H1 (cell line): ENCODE results near the gene CTNS. TPM values are rescaled to one million over a fixed set of nuclear protein-coding genes. Genes with fewer than 3 reads are reported as not detected.

Experiments used
- CTCF ChIA-PET: fragments of 300-600 bp; sonication (Branson Sonifier 250); formaldehyde crosslinking; loops from one replicate; lab custom pipeline; 2021; ENCODE audit not compliant: partially characterized antibody; lab: Charles Lee
- POLR2A ChIA-PET: fragments of 300-600 bp; sonication (Branson Sonifier 250); formaldehyde crosslinking; loops from one replicate; lab custom pipeline; 2021; ENCODE audit warnings: inconsistent platforms; ENCODE audit not compliant: partially characterized antibody; lab: Charles Lee
- DNase-seq, 2 experiments: peaks; one replicate each; pipeline versions ENCODE4 v3.0.0 to v3.0.0-alpha.2; 2010 to 2022; ENCODE audit warnings: low spot score in 2 of 2, low read depth in 1 of 2, mixed read lengths in 1 of 2
- FAIRE-seq: peaks from 2 replicates; lab custom pipeline; 2011; peaks lifted over from hg19 to GRCh38; lab: Jason Lieb, UNC
- H2AFZ ChIP-seq: 2 replicates; pipeline ENCODE4 v1.8.1; 2012; ENCODE audit warnings: low read length, inconsistent platforms
- H2AK5ac ChIP-seq: 2 replicates; pipeline ENCODE4 v1.6.1; 2013; ENCODE audit warnings: low read depth, low read length
- H2BK120ac ChIP-seq: replicated peaks from 2 replicates; pipeline ENCODE3; 2013; ENCODE audit warnings: low read depth, low read length, inconsistent platforms
- H2BK12ac ChIP-seq: 2 replicates; pipeline ENCODE4 v1.6.1; 2013; ENCODE audit warnings: low read depth, low read length
- H2BK15ac ChIP-seq: 2 replicates; pipeline ENCODE4 v1.6.1; 2013; ENCODE audit warnings: low read length
- H2BK20ac ChIP-seq: 2 replicates; pipeline ENCODE4 v1.6.1; 2013; ENCODE audit warnings: low read length
- H2BK5ac ChIP-seq: 2 replicates; pipeline ENCODE4 v1.6.1; 2013; ENCODE audit warnings: low read depth, low read length
- H3K14ac ChIP-seq: 2 replicates; pipeline ENCODE4 v1.6.1; 2013; ENCODE audit warnings: inconsistent platforms; ENCODE audit not compliant: insufficient read length
- H3K18ac ChIP-seq: 2 replicates; pipeline ENCODE4 v1.6.1; 2013; ENCODE audit warnings: low read length; ENCODE audit errors: extremely low read depth
- H3K23ac ChIP-seq: 2 replicates; pipeline ENCODE4 v1.6.1; 2013; ENCODE audit warnings: inconsistent platforms; ENCODE audit not compliant: insufficient read length
- H3K23me2 ChIP-seq: 2 replicates; pipeline ENCODE4 v1.6.1; 2013; ENCODE audit warnings: low read depth, low read length
- H3K27ac ChIP-seq: 2 replicates; pipeline ENCODE4 v1.6.1; 2011; ENCODE audit warnings: low read depth, low read length, inconsistent platforms
- H3K27me3 ChIP-seq, 4 experiments: replicated peaks in 1 of 4; 1 replicate in 1 of 4; 2 replicates in 3 of 4; pipeline versions ENCODE4 v1.6.1 to v1.8.1; 2011 to 2013; ENCODE audit warnings: low read length in 3 of 4, mild to moderate bottlenecking in 3 of 4, inconsistent platforms in 2 of 4, mixed read lengths in 2 of 4, moderate library complexity in 1 of 4; ENCODE audit not compliant: control insufficient read depth in 3 of 4, insufficient read depth in 3 of 4; ENCODE audit errors: extremely low read depth in 1 of 4
- H3K36me3 ChIP-seq, 4 experiments: 2 replicates each; pipeline versions ENCODE4 v1.6.1 to v1.8.1; 2011 to 2013; ENCODE audit warnings: mild to moderate bottlenecking in 4 of 4, low read length in 3 of 4, moderate library complexity in 2 of 4, control low read depth in 1 of 4, inconsistent platforms in 1 of 4; ENCODE audit not compliant: insufficient read depth in 4 of 4, control insufficient read depth in 2 of 4
- H3K4ac ChIP-seq: replicated peaks from 2 replicates; pipeline ENCODE3; 2013; ENCODE audit warnings: low read length, low read depth, mixed read lengths, inconsistent platforms; ENCODE audit not compliant: insufficient read length
- H3K4me1 ChIP-seq, 4 experiments: replicated peaks in 1 of 4; 1 replicate in 1 of 4; 2 replicates in 3 of 4; pipeline versions ENCODE4 v1.6.1 to v1.8.1; 2011 to 2013; ENCODE audit warnings: low read length in 3 of 4, inconsistent platforms in 2 of 4, mixed read lengths in 1 of 4; ENCODE audit not compliant: insufficient read depth in 4 of 4, control insufficient read depth in 3 of 4
- H3K4me2 ChIP-seq, 2 experiments: 2 replicates each; pipeline versions ENCODE4 v1.6.1 to v1.8.1; 2011 to 2013; ENCODE audit warnings: low read depth in 2 of 2, low read length in 2 of 2, control low read depth in 1 of 2, inconsistent platforms in 1 of 2, mild to moderate bottlenecking in 1 of 2; ENCODE audit not compliant: insufficient read depth in 1 of 2
- H3K4me3 ChIP-seq, 4 experiments: fragments of 200-600, 300-600 bp in 1 of 4; sonication (generic), shearing (Covaris generic), sonication (Bioruptor Twin) in 1 of 4; 2 replicates each; pipeline versions ENCODE4 v1.5.1 to v1.8.1; 2011 to 2016; ENCODE audit warnings: low read length in 4 of 4, low read depth in 3 of 4, control low read depth in 2 of 4, inconsistent platforms in 2 of 4, mild to moderate bottlenecking in 2 of 4, mixed read lengths in 1 of 4, moderate library complexity in 1 of 4; ENCODE audit not compliant: insufficient read depth in 2 of 4; ENCODE audit errors: extremely low read depth in 1 of 4
- H3K56ac ChIP-seq: replicated peaks from 2 replicates; pipeline ENCODE3; 2013; ENCODE audit warnings: low read depth, mild to moderate bottlenecking, mixed read lengths, low read length, inconsistent platforms; ENCODE audit not compliant: insufficient read length
- H3K79me1 ChIP-seq: 2 replicates; pipeline ENCODE4 v1.6.1; 2013; ENCODE audit warnings: low read depth, low read length, control low read depth
- H3K79me2 ChIP-seq, 2 experiments: 2 replicates each; pipeline versions ENCODE4 v1.6.1 to v1.8.1; 2012 to 2013; ENCODE audit warnings: low read length in 2 of 2, mild to moderate bottlenecking in 2 of 2, inconsistent platforms in 1 of 2; ENCODE audit not compliant: insufficient read depth in 2 of 2, control insufficient read depth in 1 of 2
- H3K9ac ChIP-seq, 4 experiments: replicated peaks in 1 of 4; 1 replicate in 1 of 4; 2 replicates in 3 of 4; pipeline versions ENCODE4 v1.6.1 to v1.8.1; 2011 to 2013; ENCODE audit warnings: low read depth in 3 of 4, low read length in 3 of 4, control low read depth in 2 of 4, mild to moderate bottlenecking in 2 of 4, moderate library complexity in 2 of 4, inconsistent platforms in 1 of 4; ENCODE audit errors: extremely low read depth in 1 of 4
- H3K9me3 ChIP-seq, 2 experiments: 2 replicates each; pipeline versions ENCODE4 v1.6.1 to v1.8.1; 2012 to 2013; ENCODE audit warnings: mild to moderate bottlenecking in 2 of 2, moderate library complexity in 2 of 2, control low read depth in 1 of 2, inconsistent platforms in 1 of 2, low read depth in 1 of 2, low read length in 1 of 2, mixed read lengths in 1 of 2; ENCODE audit not compliant: insufficient read depth in 2 of 2
- H4K20me1 ChIP-seq, 2 experiments: replicated peaks in 1 of 2; 2 replicates each; pipeline versions ENCODE3 to v1.8.1; 2011 to 2013; ENCODE audit warnings: inconsistent platforms in 2 of 2, low read length in 2 of 2, mild to moderate bottlenecking in 1 of 2; ENCODE audit not compliant: insufficient read depth in 2 of 2, control insufficient read depth in 1 of 2
- H4K5ac ChIP-seq: 2 replicates; pipeline ENCODE4 v1.6.1; 2013; ENCODE audit warnings: low read length, low read depth, mixed read lengths, inconsistent platforms; ENCODE audit not compliant: insufficient read length
- H4K8ac ChIP-seq: 2 replicates; pipeline ENCODE4 v1.8.0; 2013; ENCODE audit warnings: mild to moderate bottlenecking, moderate library complexity, low read length, inconsistent platforms; ENCODE audit not compliant: insufficient read depth; ENCODE audit errors: extremely low read depth
- H4K91ac ChIP-seq: replicated peaks from 2 replicates; pipeline ENCODE3; 2013; ENCODE audit warnings: low read length, mixed read lengths, inconsistent platforms; ENCODE audit not compliant: insufficient read length
- KDM1A ChIP-seq: fragments of 200-600, 300-600 bp; sonication (generic); IDR thresholded peaks from 2 replicates; pipeline ENCODE4 v1.7.1; 2016; ENCODE audit warnings: mild to moderate bottlenecking, low read length, borderline replicate concordance
- WGBS, 2 experiments: shearing (Covaris generic) in 1 of 2; methylation state at CpG; one replicate each; pipeline versions ENCODE4 v1.1.6 to v1.1.7; 2013 to 2015; ENCODE audit warnings: low lambda C conversion rate in 2 of 2, mixed read lengths in 2 of 2, inconsistent platforms in 1 of 2, low coverage in 1 of 2, missing lambda C conversion rate in 1 of 2; ENCODE audit not compliant: insufficient replicate concordance in 2 of 2, insufficient coverage in 1 of 2, insufficient read length in 1 of 2; ENCODE audit errors: extremely low coverage in 1 of 2, missing lambda C conversion rate in 1 of 2; 5-methylcytosine and 5-hydroxymethylcytosine counted together
- polyA plus RNA-seq, 7 experiments: library from polyadenylated mRNA; depleted of rRNA in 3 of 7; stranded (reverse) in 5 of 7; unstranded in 2 of 7; fragments of >200 nt in 5 of 7; fragments of 200-250 nt in 2 of 7; gene quantifications; 1 replicate in 5 of 7; 2 replicates in 1 of 7; 4 replicates in 1 of 7; pipeline versions ENCODE4 v1.2.1 to v1.2.3, GENCODE V29; 2011 to 2013; ENCODE audit warnings: missing spikeins in 2 of 7, mixed read lengths in 2 of 7
- total RNA-seq: library from RNA; stranded (reverse); fragmentation: NEBNext Ultra II Directional; extraction: Animal tissue kit (Norgen Biotek cat#: 25700); gene quantifications from 2 replicates; pipeline ENCODE4 v1.2.1, GENCODE V29; 2021

Gene CTNS
- total and polyA plus RNA-seq, 2 of the 8 experiments (the other 6 are each of a cell fraction or from before 2014, with no cell fraction given), result 11.6 to 12.9 TPM

- WGBS, 2 experiments, result 88% methylated on average over 15 of the region's 15 CpGs; no CpG with 5 or more reads in 1 of the 2 experiments
- FAIRE-seq (no peak), DNase-seq (no peak)
- H3K9me3 ChIP-seq, result no peaks in the 10 kb centered on the region
- H3K18ac ChIP-seq, result no peak overlapping the region
- no peak overlapping the region for H2BK12ac ChIP-seq
- no peak overlapping the region for H3K4me3 ChIP-seq
- no peak overlapping the region for H2BK5ac ChIP-seq
- H3K14ac ChIP-seq, result no peak overlapping the region
- no peak overlapping the region for H2BK15ac ChIP-seq
- H3K4me2 ChIP-seq, result no peak overlapping the region
- H4K5ac ChIP-seq, result no peak overlapping the region
- no peak overlapping the region for H3K27ac ChIP-seq
- POLR2A ChIA-PET, result interaction anchor here (0.6 kb wide), 2 partner anchors 104 to 106 kb away, joined by 3 to 5 read pairs; no protein-coding TSS in a partner anchor
- no peaks in the 10 kb centered on the region for H3K23me2 ChIP-seq
- no peaks in the 10 kb centered on the region for H3K79me1 ChIP-seq
- no peak overlapping the region for H4K91ac ChIP-seq
- H2BK120ac ChIP-seq, result no peak overlapping the region
- H3K23ac ChIP-seq, result no peak overlapping the region
- no peak overlapping the region for H4K8ac ChIP-seq
- H3K9ac ChIP-seq, result no peak overlapping the region
- no peak overlapping the region for H2AK5ac ChIP-seq
- no peak overlapping the region for H2BK20ac ChIP-seq
- no peaks in the 10 kb centered on the region for H3K4me1 ChIP-seq
- H2AFZ ChIP-seq, result no peak overlapping the region
- no peaks in the 10 kb centered on the region; a peak in 1 of 8 replicates for H3K36me3 ChIP-seq
- no peak overlapping the region for H3K4ac ChIP-seq
- no peaks in the 10 kb centered on the region for H3K79me2 ChIP-seq
- CTCF ChIA-PET, result interaction anchor here (0.9 to 4.2 kb wide), 7 partner anchors 11 to 140 kb away, joined by 3 to 30 read pairs (median 5); no protein-coding TSS in a partner anchor
- TF ChIP-seq KDM1A, result no peak
- TF ChIP-seq, all 59 proteins: peak for 0
- no peaks in the 10 kb centered on the region for H3K27me3 ChIP-seq
- H4K20me1 ChIP-seq, result peaks cover 2 to 3% of the 10 kb centered on the region in 2 experiments
- H3K56ac ChIP-seq, result no peak overlapping the region
Observed at GRCh38 chr17:3600529-3601205, 35.9 kb upstream of the CTNS start.
